ENCODE measurements around the gene ZCCHC2. TPM values are rescaled to one million over a fixed set of nuclear protein-coding genes. Genes with fewer than 3 reads are reported as not detected.

ZCCHC2 gene
- polyA plus RNA-seq, 3 donors: 4.1 to 9.5 (median 5.1) TPM

DNA sequence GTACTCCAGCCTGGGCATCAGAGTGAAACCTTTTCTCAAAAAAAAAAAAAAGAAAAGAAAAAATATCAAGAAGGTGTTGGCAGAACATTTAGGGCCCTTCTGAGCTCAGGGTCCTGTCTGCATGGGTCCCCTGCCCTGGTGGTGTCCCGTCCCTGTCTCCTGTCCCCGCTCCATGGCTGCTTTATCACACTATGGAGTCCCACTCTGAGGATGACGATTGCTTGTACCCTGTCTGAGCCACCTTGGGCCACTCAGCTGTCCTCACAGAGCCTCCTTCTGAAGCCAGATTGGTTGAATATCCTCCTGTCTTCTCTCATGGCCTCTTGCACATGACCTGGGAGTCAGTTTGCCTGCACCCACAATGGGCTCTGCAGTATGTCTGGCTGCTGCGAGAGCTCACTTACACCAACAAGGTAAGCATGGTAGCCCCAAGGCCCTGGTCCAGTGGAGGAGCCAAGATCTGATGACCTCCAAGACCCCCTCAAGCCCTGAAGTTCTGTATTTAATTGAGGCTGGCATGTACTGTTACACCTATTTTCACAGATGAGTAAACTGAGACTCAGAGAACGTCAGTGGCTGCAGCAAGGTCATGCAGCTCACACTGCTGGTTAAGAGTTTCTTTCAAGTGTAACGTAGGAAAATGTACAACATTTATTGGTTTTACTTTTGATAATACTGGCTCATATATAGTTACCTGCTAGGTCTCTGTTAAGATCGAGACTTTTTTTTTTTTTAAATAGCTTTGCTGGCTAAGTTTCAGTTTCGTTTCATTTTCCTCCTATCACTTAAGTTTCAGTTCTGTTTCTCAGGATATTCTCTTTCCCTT lies 16.9 kb upstream of the ZCCHC2 start:
- 41 to 48% (median 46%) methylated on average over 8 of the region's 8 CpGs for WGBS, 3 donors
- H3K27ac ChIP-seq (ENCODE audit: low read depth, low read length): no peak overlapping the region

DNA sequence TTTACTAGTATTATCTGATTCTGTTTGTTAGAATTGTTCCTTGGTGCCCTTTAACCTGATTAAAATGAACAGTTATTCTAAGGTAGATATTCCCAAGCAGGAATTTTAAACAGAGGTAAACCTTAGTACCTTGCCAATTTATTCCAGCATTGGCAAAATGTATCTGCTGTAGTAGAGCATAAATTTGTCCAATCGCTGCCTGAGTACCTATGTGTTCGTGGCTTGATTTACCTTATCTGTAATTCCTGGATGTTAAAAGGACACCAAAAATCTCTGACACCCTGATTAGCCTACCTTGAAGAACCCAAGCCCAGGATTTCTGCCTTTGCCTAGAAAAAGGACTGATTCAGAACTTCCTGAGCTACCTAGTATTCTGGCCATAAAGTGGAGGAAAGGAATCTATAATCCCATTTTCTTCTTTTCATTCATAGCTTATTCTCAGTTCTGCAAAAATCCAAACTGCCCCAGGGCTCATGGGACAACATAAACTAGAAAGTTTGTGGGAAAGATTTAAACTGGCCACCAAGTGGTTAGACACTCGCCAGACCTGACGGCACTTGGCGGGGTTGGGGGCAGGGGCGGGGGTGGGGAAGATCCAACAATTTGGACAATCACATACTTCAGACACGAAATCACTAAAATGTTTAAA lies 16.2 kb upstream of the ZCCHC2 start:
- no peak overlapping the region for H3K27ac ChIP-seq (ENCODE audit: low read depth, low read length)
- WGBS, 3 donors: 24 to 41% (median 26%) methylated on average over 7 of the region's 7 CpGs

DNA sequence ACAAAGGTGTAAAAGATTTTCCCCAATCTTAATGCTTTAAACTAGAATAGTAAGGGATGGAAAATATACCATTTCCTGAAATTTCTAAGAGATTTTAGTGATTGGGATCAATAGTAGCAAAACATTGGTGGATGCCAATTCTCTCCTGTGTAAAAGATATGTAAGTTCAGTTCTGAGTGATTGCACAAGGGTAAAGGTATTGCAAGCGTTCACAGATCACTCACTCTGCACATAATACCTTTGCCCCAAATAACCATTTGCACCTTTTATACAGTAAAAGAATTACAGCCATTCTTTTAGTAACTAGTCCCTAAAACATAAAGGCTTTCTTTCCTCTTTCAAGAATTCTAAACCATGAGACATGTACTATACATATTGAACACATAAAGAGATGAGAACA lies 13.0 kb upstream of the ZCCHC2 start:
- WGBS, 3 donors: 41 to 72% (median 68%) methylated on average over 1 of the region's 1 CpG
- no peak overlapping the region for H3K27ac ChIP-seq (ENCODE audit: low read depth, low read length)

DNA sequence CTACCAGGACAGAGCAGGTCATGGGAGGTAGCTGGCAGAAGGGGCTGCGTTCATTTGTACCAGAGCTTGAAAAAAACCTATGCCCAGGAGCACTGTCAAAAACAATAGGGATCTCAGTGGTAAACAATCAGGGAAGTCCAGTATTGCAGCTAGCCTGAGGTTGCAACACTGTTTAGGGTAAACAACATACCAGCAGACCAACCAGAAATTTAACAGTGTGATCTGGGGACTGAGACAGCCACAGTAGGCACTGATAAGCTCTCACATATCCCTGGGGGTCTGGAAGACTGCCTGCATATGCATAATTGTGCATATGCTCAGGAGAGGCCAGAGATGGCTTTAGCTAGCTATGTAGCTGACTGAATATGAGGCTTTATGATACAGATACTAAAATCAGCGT lies 12.0 kb upstream of the ZCCHC2 start:
- H3K27ac ChIP-seq (ENCODE audit: low read depth, low read length): no peak overlapping the region
- WGBS, 3 donors: 92 to 100% (median 95%) methylated on average over 2 of the region's 2 CpGs

DNA sequence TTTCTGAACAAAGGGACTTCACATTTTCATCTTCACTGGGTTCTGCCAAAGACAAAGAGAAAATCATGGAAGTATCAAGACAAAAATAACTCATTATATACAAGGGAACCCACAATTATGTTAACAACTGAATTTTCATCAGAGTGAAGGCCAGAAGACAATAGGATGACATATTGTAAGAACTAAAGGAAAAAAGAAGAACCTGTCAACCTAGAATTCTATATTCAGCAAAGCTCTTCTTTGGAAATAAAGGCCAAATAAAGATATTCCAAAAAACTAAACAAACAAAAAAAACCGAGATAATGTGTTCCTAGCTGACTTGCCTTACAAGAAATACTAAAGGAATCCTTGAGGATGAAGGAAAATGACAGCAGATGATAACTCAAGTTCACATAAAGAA lies 10.3 kb upstream of the ZCCHC2 start:
- WGBS, 3 donors: 61 to 88% (median 86%) methylated on average over 1 of the region's 1 CpG
- no peak overlapping the region for H3K27ac ChIP-seq (ENCODE audit: low read depth, low read length)

DNA sequence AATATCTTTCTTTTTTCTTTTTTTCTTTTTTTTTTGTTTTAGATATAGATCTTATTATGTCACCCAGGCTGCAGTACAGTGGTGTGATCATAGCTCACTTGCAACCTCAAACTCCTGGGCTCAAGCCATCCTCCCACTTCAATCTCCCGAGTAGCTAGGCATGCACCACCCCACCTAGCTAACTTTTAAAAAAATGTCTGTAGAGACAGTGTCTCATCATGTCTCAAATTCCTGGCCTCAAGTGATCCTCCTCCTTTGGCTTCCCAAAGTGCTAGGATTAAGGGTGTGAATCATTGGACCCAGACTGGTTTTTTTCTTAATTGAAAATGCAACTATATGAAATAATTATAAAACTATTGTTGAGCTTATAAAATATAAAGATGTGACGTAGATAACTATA lies 9.8 kb upstream of the ZCCHC2 start:
- WGBS, 3 donors: 81 to 93% (median 90%) methylated on average over 2 of the region's 2 CpGs
- no peak overlapping the region for H3K27ac ChIP-seq (ENCODE audit: low read depth, low read length)

DNA sequence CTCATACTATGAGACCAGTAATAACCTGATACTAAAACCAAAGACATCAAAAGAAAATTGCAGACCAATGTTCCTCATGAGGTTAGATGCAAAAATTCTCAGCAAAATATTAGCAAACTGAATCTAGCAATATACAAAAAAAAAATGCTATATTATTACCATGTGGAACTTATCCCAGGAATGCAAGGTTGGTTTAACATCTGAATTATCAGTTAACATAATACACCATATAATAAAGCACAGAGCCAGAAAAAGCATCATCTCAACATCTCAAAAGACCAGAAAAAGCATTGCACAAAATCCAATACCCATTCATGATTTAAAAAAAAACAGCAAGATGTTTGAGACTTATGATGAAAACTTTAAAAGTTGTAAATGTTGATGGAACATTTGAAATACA lies 8.3 kb upstream of the ZCCHC2 start:
- no peak overlapping the region for H3K27ac ChIP-seq (ENCODE audit: low read depth, low read length)

DNA sequence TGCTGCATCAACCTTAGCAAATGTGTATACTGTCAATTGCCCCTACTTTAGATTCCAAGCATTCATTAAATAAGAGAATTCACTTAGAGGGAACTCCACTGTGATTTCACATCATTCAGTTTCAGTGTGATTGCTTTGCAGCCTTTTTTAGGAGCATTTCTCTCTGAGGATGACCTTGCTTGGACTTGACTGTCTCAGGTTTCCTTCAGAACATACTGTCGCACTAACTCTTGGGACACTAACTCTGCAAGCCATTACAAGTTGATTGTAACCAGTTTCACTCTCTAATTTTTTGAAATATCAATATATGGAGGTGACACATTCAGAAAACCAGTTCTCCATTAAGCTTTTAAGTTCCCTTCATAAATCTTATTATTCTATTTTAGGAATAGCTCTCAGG lies 6.6 kb upstream of the ZCCHC2 start:
- WGBS, 3 donors: 41 to 87% (median 85%) methylated on average over 1 of the region's 1 CpG

DNA sequence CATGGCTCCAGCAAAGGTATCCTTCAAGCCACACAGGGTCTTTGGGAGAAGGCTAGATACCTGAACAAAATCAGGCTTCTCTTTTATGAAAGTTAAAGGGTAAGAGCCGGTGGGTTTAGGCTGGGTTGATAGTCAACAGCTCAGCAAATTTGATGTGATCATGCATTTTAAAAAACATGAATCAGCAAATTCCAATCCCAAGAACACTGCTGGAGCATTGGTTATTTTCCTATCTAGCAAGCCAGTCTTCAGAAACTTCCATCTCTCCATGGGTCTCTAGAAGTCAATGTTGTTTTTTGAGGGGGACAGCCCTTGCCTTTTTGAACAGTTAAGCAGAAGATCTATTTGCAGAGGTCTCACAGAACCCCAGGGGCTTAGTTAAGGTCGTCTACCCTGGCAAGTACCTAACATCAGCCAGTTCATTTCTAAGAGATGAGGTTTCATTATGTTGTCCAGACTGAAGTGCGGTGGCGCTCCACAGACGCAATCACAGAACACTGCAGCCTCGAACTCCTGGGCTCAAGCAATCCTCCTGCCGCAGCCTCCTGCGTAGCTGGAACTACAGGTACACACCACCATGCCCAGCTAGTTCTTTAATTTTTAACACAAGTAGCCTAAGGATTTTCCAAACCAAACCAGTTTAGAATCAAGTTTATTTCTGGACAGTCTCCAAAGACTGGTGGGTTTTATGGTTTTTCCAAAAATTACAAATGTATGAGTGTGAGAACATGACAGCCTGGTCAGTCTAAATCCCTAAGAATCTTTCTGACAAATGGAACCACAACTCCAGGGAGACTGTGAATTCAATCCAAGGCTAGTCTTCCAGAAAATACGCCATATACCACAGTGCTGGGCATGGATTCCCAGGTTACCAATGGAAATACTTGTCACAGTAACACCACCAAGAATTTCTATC lies 4.1 kb upstream of the ZCCHC2 start:
- no peak overlapping the region for H3K27ac ChIP-seq (ENCODE audit: low read depth, low read length)
- WGBS, 3 donors: 87 to 91% (median 90%) methylated on average over 9 of the region's 9 CpGs

More for the DNA sequence above, 6.6 kb upstream of the ZCCHC2 start:
- no peak overlapping the region for H3K27ac ChIP-seq (ENCODE audit: low read depth, low read length)

DNA sequence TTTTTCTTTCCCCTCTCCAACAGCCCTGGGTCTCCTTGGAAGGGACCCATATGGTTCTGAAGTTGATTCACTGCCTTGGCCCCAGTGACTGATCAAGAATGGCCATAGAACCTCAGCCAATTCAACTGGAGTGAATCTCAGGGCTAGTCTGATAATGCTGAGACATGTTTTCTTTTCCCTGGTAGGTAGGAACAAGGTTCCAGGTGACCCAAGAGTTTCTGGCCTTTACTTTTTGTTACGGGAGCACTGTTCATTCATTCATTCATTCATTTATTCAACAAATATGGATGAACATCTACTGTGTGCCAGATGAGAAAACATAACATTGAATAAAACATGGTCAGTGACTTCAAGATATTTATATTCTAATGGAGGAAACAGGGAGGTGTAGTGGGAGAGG lies 3.1 kb upstream of the ZCCHC2 start:
- WGBS, 3 donors: 67 to 100% (median 94%) methylated on average over 1 of the region's 1 CpG
- H3K27ac ChIP-seq (ENCODE audit: low read depth, low read length): no peak overlapping the region

DNA sequence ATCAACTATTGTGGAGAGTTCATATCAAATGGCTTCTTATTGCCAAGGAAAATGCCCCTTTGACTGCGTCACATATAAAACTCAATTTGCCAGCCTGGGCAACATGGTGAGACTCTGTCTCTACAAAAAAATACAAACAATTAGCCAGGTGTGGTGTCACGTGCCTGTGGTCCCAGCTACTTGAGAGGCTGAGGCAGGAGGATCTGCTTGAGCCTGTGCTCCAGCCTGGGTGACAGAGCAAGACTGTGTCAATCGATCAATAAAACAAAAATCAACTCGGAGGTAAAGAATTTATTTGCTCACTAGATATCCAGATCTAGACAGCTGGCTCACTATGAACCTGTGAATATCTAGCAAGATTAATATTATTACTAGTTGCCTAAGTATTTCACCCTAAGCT lies 1.7 kb upstream of the ZCCHC2 start:
- 59 to 88% (median 80%) methylated on average over 4 of the region's 4 CpGs for WGBS, 3 donors
- no peak overlapping the region for H3K27ac ChIP-seq (ENCODE audit: low read depth, low read length)

DNA sequence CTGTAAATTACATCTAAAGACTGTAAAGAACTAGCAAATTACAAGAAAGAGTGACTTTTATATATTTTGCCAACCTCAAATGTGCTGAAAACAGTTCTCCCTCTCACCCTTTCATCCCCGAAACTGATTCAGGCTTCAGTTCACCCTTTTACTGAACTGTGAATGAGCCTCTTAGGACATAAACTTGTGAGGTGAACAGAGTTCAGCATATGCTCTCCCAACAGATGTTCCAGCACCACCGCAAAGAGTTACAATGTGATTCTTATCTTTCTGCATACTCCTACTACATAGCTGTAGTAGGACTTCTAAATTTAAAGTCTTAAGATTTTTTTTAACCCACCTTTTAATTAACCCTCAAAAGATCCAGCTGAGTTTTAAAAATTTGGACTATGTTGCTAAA lies 1.2 kb upstream of the ZCCHC2 start:
- WGBS, 3 donors: 17 to 31% (median 31%) methylated on average over 2 of the region's 2 CpGs
- no peak overlapping the region for H3K27ac ChIP-seq (ENCODE audit: low read depth, low read length)

DNA sequence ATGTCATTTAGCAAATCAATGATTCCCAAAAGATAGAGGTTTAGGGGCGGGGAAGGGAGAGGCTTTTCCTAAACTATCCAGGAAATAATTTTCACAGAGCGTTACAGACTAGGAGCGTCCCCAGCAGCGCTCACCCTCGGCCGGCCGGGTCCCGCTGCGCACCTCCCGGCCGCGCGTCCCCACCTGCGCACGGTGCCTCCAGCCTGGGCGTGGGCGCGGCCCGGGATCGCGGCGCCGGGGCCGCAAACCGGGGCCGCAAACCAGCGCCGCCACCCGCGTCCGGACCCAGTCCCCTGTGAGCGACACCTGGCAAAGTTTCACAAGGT lies 684 bp upstream of the ZCCHC2 start:
- 0 to 1% (median 1%) methylated on average over 32 of the region's 32 CpGs for WGBS, 3 donors
- H3K27ac ChIP-seq (ENCODE audit: low read depth, low read length): peak overlapping the region; percentile 97

DNA sequence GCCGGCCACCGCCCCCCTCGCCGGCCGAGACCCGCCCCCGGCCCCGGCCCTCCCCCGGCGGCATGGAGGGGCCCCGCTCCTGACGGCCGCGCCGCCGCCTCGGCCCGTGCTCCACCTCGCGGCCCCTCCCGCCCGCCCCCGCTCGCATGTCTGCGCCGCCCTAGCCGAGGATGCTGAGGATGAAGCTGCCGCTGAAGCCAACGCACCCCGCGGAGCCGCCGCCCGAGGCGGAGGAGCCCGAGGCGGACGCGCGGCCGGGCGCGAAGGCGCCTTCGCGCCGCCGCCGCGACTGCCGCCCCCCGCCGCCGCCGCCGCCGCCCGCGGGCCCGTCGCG lies 397 bp downstream of the ZCCHC2 start:
- 0 to 1% (median 0%) methylated on average over 39 to 54 of the region's 62 CpGs for WGBS, 3 donors
- H3K27ac ChIP-seq (ENCODE audit: low read depth, low read length): peak overlapping the region; percentile 97

DNA sequence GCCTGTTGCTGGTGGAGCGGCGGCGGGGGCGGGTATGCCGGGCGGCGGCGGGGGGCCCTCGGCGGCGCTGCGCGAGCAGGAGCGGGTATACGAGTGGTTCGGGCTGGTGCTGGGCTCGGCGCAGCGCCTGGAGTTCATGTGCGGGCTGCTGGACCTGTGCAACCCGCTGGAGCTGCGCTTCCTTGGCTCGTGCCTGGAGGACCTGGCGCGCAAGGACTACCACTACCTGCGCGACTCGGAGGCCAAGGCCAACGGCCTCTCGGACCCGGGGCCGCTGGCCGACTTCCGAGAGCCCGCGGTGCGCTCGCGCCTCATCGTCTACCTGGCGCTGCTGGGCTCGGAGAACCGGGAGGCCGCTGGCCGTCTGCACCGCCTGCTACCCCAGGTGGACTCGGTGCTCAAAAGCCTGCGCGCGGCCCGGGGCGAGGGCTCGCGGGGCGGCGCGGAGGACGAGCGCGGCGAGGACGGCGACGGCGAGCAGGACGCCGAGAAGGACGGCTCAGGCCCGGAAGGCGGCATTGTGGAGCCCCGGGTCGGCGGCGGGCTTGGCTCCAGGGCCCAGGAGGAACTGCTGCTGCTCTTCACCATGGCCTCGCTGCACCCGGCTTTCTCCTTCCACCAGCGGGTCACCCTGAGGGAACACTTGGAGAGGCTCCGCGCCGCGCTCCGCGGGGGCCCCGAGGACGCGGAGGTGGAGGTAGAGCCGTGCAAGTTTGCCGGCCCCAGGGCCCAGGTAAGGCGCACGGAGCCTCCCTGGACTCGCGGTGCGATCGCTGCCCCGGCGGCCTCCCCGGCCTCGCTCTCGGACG lies 1.0 kb downstream of the ZCCHC2 start:
- 0% methylated on average over 64 to 100 of the region's 100 CpGs for WGBS, 3 donors
- H3K27ac ChIP-seq (ENCODE audit: low read depth, low read length): peak overlapping the region; percentile 97

DNA sequence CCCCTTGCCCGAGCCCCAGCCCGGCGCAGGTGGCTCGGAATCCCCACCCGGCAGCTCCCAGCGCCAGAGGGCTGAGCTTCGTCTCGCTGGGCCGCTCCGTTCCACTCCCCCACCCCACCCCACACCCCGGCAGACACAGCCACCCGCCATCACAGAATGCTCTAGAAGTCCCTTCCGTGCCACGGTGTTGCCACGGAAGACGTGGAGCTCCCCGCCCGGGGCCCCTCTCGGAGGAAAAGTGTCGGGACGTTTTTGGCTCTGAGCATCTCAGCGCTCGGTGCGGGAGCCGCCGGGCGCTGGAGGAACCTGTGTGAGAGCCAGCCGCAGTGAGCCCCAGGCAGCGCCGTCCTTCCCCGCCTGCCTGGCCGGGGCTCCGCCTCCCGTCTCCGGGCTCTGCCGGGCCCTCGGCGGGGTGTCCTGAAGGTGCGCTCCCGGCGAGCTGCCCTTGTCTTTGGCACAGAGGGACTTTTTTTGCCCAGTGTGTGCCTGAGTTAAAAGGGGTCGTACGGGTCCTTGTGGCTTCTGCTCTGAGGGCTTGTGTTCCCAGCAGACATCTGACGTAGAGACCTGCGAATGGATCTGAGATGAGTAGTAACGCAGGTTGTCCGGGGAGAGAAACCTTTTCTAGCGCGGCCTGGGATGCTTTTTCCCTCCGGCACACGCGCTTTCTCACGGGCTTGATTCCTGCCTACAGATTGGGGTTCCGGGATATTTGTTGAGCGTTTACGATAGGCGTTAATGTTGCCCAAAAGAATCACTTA lies 1.8 kb downstream of the ZCCHC2 start:
- WGBS, 3 donors: 1 to 4% (median 3%) methylated on average over 56 to 57 of the region's 57 CpGs
- H3K27ac ChIP-seq (ENCODE audit: low read depth, low read length): peak overlapping the region; percentile 54

DNA sequence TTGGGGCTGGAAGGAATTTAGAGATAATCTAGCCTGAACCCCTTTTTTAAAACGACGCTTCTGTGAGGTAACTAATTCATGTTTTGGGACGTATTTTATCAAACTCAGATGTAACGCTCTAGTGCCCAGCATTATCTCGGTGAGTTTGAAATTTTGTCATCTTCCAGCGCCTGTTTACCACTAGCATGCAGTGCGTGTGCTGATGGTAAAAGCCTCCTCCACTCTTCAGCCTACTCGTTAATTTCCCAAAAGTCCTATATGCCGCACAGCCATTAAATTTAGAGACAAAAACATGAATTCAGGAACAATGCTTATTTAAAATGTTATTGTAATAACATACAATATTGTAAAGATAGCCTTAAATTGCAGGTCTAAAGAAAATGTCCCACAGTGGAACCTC lies 2.8 kb downstream of the ZCCHC2 start:
- H3K27ac ChIP-seq (ENCODE audit: low read depth, low read length): no peak overlapping the region
- WGBS, 3 donors: 31 to 73% (median 64%) methylated on average over 9 of the region's 9 CpGs
